ENCODE measurements around the gene EXOC4.

Gene EXOC4

DNA sequence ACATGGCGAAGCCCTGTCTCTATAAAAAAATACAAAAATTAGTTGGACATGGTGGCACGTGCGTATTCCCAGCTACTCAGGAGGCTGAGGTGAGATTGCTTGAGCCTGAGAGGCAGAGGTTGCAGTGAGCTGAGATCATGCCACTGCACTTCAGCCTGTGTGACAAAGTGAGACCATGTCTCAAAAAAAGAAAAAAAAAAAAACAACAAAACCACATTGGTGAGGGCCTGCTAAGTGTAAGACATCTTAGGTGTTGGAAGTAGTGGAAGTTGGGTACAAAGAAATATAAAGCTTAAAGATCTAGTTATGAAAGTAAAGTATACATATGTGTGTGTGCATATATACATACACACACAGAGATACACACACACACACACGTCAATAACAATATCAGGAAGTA, 228.0 kb downstream of the EXOC4 start:
- Histone ChIP-seq H3K27ac (ENCODE audit: low read depth, low read length, severe bottlenecking) (no peak overlapping the region), H3K4me1 (ENCODE audit: control insufficient read depth, insufficient read depth, low read length, poor library complexity, severe bottlenecking) (peaks cover 5% of the 10 kb centered on the region), H3K36me3 (ENCODE audit: control insufficient read depth, insufficient read depth, low read length) (no peaks in the 10 kb centered on the region), H3K4me3 (ENCODE audit: extremely low read depth, insufficient read depth, low read length, poor library complexity, severe bottlenecking) (no peak overlapping the region), H3K9me3 (ENCODE audit: control insufficient read depth, low read length) (no peaks in the 10 kb centered on the region)
- WGBS, 2 experiments (ENCODE audit: insufficient coverage in 2 of 2), result 82 to 100% methylated on average over 2 to 3 of the region's 4 CpGs

DNA sequence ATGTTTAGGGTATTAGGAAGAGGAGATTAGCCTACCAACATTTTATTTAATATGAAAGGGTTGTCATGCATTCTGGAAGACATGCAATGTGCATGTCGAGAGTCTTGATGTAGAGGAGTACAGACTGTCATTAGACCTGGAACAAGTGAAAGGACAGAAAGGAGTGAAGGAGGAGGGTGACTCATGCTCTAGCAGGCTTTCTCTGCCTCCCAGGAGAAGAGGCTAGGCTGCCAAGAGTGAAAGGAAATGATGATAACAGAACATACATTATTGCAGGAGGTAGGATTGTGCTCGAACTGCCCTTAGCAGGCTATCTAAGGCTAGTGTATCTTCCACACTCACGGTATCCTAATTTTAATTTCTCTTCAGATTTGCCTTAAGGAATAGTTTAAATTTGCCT, 228.8 kb downstream of the EXOC4 start:
- no peak overlapping the region for H3K27ac ChIP-seq (ENCODE audit: low read depth, low read length, severe bottlenecking)
- H3K4me1 ChIP-seq (ENCODE audit: control insufficient read depth, insufficient read depth, low read length, poor library complexity, severe bottlenecking), result peaks cover 5% of the 10 kb centered on the region
- H3K4me3 ChIP-seq (ENCODE audit: extremely low read depth, insufficient read depth, low read length, poor library complexity, severe bottlenecking), result no peak overlapping the region
- 100% methylated on average over 1 to 2 of the region's 3 CpGs for WGBS, 2 experiments (ENCODE audit: insufficient coverage in 2 of 2)
- H3K9me3 ChIP-seq (ENCODE audit: control insufficient read depth, low read length), result no peaks in the 10 kb centered on the region
- no peaks in the 10 kb centered on the region for H3K36me3 ChIP-seq (ENCODE audit: control insufficient read depth, insufficient read depth, low read length)

DNA sequence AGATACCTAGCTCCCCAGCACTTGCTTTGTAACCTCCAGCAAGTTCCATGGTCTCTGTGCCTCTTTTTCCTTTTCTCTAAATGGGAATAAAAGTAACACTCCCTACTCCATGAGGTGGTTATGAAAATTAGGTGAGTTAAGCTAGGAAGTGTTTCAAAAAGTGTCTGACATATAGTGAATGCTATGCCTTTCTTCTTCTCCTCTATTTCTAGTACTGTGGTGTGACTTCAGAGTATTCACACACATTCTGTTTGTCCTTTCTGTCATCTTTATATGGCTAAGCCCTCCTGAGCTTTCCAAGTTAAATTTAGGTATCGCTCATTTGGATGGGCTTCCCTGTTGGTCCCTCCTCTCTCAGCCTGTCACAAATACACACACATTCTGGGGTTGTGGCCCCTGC, 229.7 kb downstream of the EXOC4 start:
- H3K9me3 ChIP-seq (ENCODE audit: control insufficient read depth, low read length), result no peaks in the 10 kb centered on the region
- 100% methylated on average over 1 of the region's 1 CpG; no CpG with 5 or more reads in 1 of the 2 experiments for WGBS, 2 experiments (ENCODE audit: insufficient coverage in 2 of 2)
- H3K4me1 ChIP-seq (ENCODE audit: control insufficient read depth, insufficient read depth, low read length, poor library complexity, severe bottlenecking), result peaks cover 5% of the 10 kb centered on the region
- no peak overlapping the region for H3K4me3 ChIP-seq (ENCODE audit: extremely low read depth, insufficient read depth, low read length, poor library complexity, severe bottlenecking)
- no peak overlapping the region for H3K27ac ChIP-seq (ENCODE audit: low read depth, low read length, severe bottlenecking)
- H3K36me3 ChIP-seq (ENCODE audit: control insufficient read depth, insufficient read depth, low read length), result no peaks in the 10 kb centered on the region

DNA sequence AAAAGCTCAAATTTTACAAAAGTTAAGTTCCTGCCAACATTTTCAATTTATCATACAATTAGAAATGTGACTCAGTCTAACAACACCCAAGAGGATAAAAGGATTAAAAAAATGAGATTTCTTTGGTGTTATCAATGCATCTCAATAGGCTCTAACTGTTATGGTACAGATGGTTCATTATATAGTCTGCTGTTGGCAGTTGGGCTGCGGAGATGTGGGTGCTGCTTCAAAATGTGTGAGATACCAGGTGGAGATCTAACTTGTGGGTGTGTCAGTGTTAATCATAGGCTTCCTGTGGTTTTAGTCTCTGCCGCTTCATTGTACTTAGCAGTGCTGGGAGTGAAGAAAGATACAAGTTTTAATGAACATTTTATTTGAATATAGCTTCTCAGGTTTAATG, 231.2 kb downstream of the EXOC4 start:
- WGBS, 2 experiments (ENCODE audit: insufficient coverage in 2 of 2), result no CpG with 5 or more reads among the region's 2 CpGs
- no peak overlapping the region for H3K4me3 ChIP-seq (ENCODE audit: extremely low read depth, insufficient read depth, low read length, poor library complexity, severe bottlenecking)
- no peaks in the 10 kb centered on the region for H3K36me3 ChIP-seq (ENCODE audit: control insufficient read depth, insufficient read depth, low read length)
- H3K9me3 ChIP-seq (ENCODE audit: control insufficient read depth, low read length), result no peaks in the 10 kb centered on the region
- no peak overlapping the region for H3K27ac ChIP-seq (ENCODE audit: low read depth, low read length, severe bottlenecking)
- peaks cover 5% of the 10 kb centered on the region for H3K4me1 ChIP-seq (ENCODE audit: control insufficient read depth, insufficient read depth, low read length, poor library complexity, severe bottlenecking)

DNA sequence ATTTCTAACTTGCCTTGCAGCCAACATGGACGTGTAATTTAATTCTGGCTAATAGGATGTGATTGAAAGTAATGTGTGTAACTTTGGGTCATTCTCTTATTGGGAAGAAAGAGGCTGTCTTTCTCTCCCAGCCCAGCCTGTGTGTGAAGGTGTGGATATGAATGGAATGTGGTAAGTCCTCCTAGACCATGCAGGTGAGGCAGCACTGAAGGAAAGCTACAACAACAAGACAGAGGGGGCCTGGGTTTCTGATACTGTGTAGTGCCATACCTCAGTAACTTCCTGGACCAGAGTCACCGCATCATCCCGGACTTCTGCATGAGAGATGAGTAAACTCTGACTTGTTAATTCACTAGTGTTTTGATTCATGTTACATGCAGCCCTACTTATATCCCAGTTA, 237.0 kb downstream of the EXOC4 start:
- Histone ChIP-seq H3K4me1 (ENCODE audit: control insufficient read depth, insufficient read depth, low read length, poor library complexity, severe bottlenecking) (no peaks in the 10 kb centered on the region), H3K27ac (ENCODE audit: low read depth, low read length, severe bottlenecking) (no peak overlapping the region), H3K36me3 (ENCODE audit: control insufficient read depth, insufficient read depth, low read length) (no peaks in the 10 kb centered on the region), H3K9me3 (ENCODE audit: control insufficient read depth, low read length) (no peaks in the 10 kb centered on the region), H3K4me3 (ENCODE audit: extremely low read depth, insufficient read depth, low read length, poor library complexity, severe bottlenecking) (no peak overlapping the region)
- WGBS, 2 experiments (ENCODE audit: insufficient coverage in 2 of 2), result 100% methylated on average over 1 of the region's 3 CpGs; no CpG with 5 or more reads in 1 of the 2 experiments

DNA sequence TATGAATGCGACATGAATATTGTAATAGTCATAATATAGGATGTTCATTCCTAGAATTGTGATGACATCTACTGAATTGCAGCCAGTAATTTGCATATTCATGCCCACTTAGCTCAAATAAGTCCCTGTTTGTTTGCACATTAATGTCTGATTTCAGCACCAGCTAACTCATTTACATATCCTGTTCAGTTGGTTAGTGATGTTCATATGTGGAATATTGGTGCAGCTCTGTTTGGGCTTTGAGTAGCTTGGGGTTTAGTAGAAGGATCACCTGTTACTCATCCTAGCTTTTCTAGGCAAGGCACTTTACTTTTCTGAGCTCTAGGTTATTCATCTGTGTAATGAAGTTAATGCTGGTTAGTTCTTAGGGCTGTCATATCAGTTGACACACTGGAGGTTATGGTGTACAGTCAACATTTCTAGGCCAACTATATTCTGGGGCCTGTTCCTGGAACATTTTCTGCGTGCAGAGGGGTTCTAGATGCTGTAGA, 238.4 kb downstream of the EXOC4 start:
- Histone ChIP-seq H3K27ac (ENCODE audit: low read depth, low read length, severe bottlenecking) (no peak overlapping the region), H3K36me3 (ENCODE audit: control insufficient read depth, insufficient read depth, low read length) (no peaks in the 10 kb centered on the region), H3K9me3 (ENCODE audit: control insufficient read depth, low read length) (no peaks in the 10 kb centered on the region), H3K4me1 (ENCODE audit: control insufficient read depth, insufficient read depth, low read length, poor library complexity, severe bottlenecking) (no peaks in the 10 kb centered on the region), H3K4me3 (ENCODE audit: extremely low read depth, insufficient read depth, low read length, poor library complexity, severe bottlenecking) (no peak overlapping the region)
- WGBS, 2 experiments (ENCODE audit: insufficient coverage in 2 of 2), result 86% methylated on average over 1 of the region's 2 CpGs; no CpG with 5 or more reads in 1 of the 2 experiments

DNA sequence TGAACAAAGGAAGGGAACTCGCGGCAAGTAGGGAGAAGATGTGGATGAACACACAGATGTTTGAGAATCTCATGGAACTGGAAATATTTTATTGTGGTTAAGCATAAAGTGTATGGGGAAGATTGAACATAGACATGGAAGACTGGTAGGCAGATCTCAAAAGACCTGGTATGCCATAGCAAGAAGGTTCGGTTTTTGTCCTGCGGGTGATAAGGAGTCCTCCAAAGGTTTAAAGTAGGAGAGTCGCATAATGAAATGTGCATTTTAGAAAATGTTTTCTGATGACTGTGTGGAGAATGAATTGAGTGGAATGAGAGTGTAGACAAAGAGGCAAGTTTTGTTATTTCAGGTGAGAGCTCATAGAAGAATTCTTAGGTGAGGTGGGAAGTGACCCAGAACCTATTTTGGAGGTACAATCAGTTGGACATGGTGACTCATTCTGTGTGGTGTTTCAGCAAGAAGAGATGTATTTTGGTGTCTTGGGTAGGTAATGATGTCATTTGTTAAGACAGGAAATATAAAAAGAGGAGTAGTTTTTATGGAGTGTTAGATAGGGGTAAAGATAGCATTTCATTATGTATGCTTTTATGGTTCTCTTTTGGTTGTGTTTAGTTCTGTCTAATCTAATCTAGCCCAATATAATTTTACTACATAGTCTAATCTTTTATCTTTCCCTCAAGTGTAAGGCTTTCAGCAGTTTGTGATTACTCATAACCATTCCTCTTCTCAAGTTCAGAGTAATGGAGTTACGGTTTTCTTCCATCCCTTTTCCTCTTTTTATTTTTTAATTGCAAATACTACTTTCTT, 239.2 kb downstream of the EXOC4 start:
- Histone ChIP-seq H3K4me1 (ENCODE audit: control insufficient read depth, insufficient read depth, low read length, poor library complexity, severe bottlenecking) (no peaks in the 10 kb centered on the region), H3K36me3 (ENCODE audit: control insufficient read depth, insufficient read depth, low read length) (no peaks in the 10 kb centered on the region), H3K9me3 (ENCODE audit: control insufficient read depth, low read length) (no peaks in the 10 kb centered on the region), H3K27ac (ENCODE audit: low read depth, low read length, severe bottlenecking) (no peak overlapping the region), H3K4me3 (ENCODE audit: extremely low read depth, insufficient read depth, low read length, poor library complexity, severe bottlenecking) (no peak overlapping the region)
- WGBS, 2 experiments (ENCODE audit: insufficient coverage in 2 of 2), result 88 to 91% methylated on average over 5 of the region's 6 CpGs

DNA sequence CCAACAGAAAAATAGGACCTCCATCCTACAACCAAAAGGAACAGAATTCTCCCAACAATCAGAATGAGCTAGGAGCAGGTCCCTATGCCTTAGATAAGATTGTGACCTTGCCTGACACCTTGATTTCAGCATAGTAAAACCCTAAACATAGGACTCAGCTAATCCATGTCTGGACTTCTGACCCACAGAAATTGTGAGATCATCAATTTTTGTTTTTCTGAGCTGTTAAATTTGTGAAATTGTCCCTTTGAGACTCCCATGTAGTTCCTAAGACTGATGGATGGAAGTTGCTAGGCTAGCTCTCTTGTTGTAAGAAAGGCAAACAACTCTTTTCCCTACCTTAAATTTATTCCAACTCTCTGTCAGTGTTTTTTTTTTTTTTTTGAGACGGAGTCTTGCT, 244.2 kb downstream of the EXOC4 start:
- no peak overlapping the region for H3K4me3 ChIP-seq (ENCODE audit: extremely low read depth, insufficient read depth, low read length, poor library complexity, severe bottlenecking)
- H3K27ac ChIP-seq (ENCODE audit: low read depth, low read length, severe bottlenecking), result no peak overlapping the region
- H3K36me3 ChIP-seq (ENCODE audit: control insufficient read depth, insufficient read depth, low read length), result no peaks in the 10 kb centered on the region
- H3K9me3 ChIP-seq (ENCODE audit: control insufficient read depth, low read length), result no peaks in the 10 kb centered on the region
- H3K4me1 ChIP-seq (ENCODE audit: control insufficient read depth, insufficient read depth, low read length, poor library complexity, severe bottlenecking), result no peaks in the 10 kb centered on the region
- no CpG with 5 or more reads among the region's 1 CpG for whole genome bisulfite sequencing, 2 experiments (ENCODE audit: insufficient coverage in 2 of 2)

DNA sequence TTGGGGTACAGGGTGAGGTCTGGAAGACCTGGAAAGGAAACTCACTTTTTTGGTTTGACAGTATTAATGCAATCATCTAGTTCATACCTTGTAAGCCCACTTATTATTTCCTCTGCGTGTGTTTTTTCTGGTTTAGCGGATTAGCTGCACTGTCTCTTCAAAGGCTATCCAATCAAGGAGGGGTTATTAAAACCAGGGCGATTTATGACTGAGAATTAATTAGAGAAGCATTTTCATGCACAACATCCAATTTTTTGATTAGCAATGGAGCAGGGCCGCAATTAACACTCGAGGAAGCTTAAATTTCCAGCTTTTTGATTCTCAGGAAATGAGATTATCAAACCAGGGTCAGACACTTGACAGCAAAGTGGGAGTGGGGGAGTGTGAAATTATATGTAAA, 248.9 kb downstream of the EXOC4 start:
- 83 to 91% methylated on average over 2 to 3 of the region's 5 CpGs for WGBS, 2 experiments (ENCODE audit: insufficient coverage in 2 of 2)
- no peaks in the 10 kb centered on the region for H3K9me3 ChIP-seq (ENCODE audit: control insufficient read depth, low read length)
- no peak overlapping the region for H3K4me3 ChIP-seq (ENCODE audit: extremely low read depth, insufficient read depth, low read length, poor library complexity, severe bottlenecking)
- no peak overlapping the region for H3K27ac ChIP-seq (ENCODE audit: low read depth, low read length, severe bottlenecking)
- no peaks in the 10 kb centered on the region for H3K4me1 ChIP-seq (ENCODE audit: control insufficient read depth, insufficient read depth, low read length, poor library complexity, severe bottlenecking)
- H3K36me3 ChIP-seq (ENCODE audit: control insufficient read depth, insufficient read depth, low read length), result no peaks in the 10 kb centered on the region

DNA sequence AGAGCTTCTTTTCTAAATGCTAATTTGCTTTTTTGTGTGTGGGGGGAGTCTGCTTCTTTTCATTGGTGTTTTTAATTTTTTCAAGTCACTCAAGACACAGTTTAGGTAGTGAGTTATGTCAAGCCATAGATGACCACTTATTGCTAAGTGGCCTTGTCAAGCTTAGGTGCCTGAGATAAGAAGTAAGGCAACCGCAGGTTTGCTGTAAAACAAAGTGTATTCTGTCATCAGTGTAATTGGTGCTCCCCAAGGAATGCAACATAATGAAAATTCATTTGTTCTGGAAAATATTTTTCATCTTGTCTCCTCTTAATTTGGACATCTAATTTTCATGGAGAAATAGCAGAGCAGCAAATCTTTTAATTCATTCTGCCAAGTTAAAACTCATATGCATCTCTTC, 249.6 kb downstream of the EXOC4 start:
- no peak overlapping the region for H3K27ac ChIP-seq (ENCODE audit: low read depth, low read length, severe bottlenecking)
- H3K4me1 ChIP-seq (ENCODE audit: control insufficient read depth, insufficient read depth, low read length, poor library complexity, severe bottlenecking), result no peaks in the 10 kb centered on the region
- no peaks in the 10 kb centered on the region for H3K36me3 ChIP-seq (ENCODE audit: control insufficient read depth, insufficient read depth, low read length)
- no peak overlapping the region for H3K4me3 ChIP-seq (ENCODE audit: extremely low read depth, insufficient read depth, low read length, poor library complexity, severe bottlenecking)
- WGBS, 2 experiments (ENCODE audit: insufficient coverage in 2 of 2), result 83 to 100% methylated on average over 1 of the region's 1 CpG
- H3K9me3 ChIP-seq (ENCODE audit: control insufficient read depth, low read length), result no peaks in the 10 kb centered on the region

DNA sequence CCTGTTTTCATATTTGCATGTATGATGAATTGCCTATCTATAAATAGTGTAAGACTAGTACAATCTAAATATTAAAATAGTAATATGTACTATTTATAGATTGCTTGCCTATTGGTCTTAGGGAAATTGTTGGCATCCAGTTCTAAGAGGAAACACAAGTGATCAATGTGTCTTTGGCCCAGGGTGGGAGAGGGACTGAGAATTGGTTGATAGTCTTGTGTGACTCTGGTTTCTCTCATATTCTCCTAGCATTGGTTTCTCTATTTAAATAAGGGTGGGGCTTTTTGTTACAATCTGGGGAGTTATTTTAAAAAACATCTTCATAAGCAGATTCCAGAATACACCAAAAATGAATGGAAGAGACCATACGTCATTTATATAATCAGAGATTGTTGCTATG, 250.1 kb downstream of the EXOC4 start:
- Histone ChIP-seq H3K9me3 (ENCODE audit: control insufficient read depth, low read length) (no peaks in the 10 kb centered on the region), H3K27ac (ENCODE audit: low read depth, low read length, severe bottlenecking) (no peak overlapping the region), H3K4me1 (ENCODE audit: control insufficient read depth, insufficient read depth, low read length, poor library complexity, severe bottlenecking) (no peaks in the 10 kb centered on the region), H3K36me3 (ENCODE audit: control insufficient read depth, insufficient read depth, low read length) (no peaks in the 10 kb centered on the region), H3K4me3 (ENCODE audit: extremely low read depth, insufficient read depth, low read length, poor library complexity, severe bottlenecking) (no peak overlapping the region)
- WGBS, 2 experiments (ENCODE audit: insufficient coverage in 2 of 2), result 100% methylated on average over 1 of the region's 1 CpG; no CpG with 5 or more reads in 1 of the 2 experiments
